MCF 10A (cell line): Measurements from ENCODE around the gene IARS2. TPM values are rescaled to one million over a fixed set of nuclear protein-coding genes. Genes with fewer than 3 reads are reported as not detected.

ENCODE experiments used
- BruUV-seq: library from RNA; stranded (reverse); fragments of 400-500 nt; replicated peaks from 2 replicates; lab custom pipeline; 2021; lab: Mats Ljungman, UMichigan
- CTCF ChIA-PET: fragments of 300-600 bp; sonication (Branson Sonifier 250); formaldehyde crosslinking; extraction: SDS; loops from one replicate; lab custom pipeline; 2021; ENCODE audit warnings: antibody characterized with exemption, inconsistent platforms; lab: Yijun Ruan, JAX
- POLR2A ChIA-PET: fragments of 300-600, 350-650 bp; sonication (Branson Sonifier 250); formaldehyde crosslinking; extraction: SDS; loops from one replicate; lab custom pipeline; 2020; ENCODE audit warnings: antibody characterized with exemption, inconsistent platforms; lab: Yijun Ruan, JAX
- DNase-seq: peaks from one replicate; pipeline ENCODE4 v3.0.0-alpha.2; 2018; ENCODE audit not compliant: unreplicated experiment
- H3K27ac Mint-ChIP-seq: one replicate; pipeline ENCODE4 v1.8.0; 2022; ENCODE audit warnings: mild to moderate bottlenecking, low read depth, mixed read lengths; ENCODE audit not compliant: unreplicated experiment
- H3K27me3 Mint-ChIP-seq: one replicate; pipeline ENCODE4 v1.8.0; 2022; ENCODE audit warnings: mixed read lengths; ENCODE audit not compliant: insufficient read depth, unreplicated experiment
- H3K36me3 Mint-ChIP-seq: one replicate; pipeline ENCODE4 v1.8.0; 2022; ENCODE audit warnings: mild to moderate bottlenecking, moderate library complexity, mixed read lengths; ENCODE audit not compliant: insufficient read depth, unreplicated experiment
- H3K4me1 Mint-ChIP-seq: one replicate; pipeline ENCODE4 v1.8.0; 2022; ENCODE audit warnings: mixed read lengths; ENCODE audit not compliant: insufficient read depth, unreplicated experiment
- H3K4me3 Mint-ChIP-seq: one replicate; pipeline ENCODE4 v1.8.0; 2022; ENCODE audit warnings: mild to moderate bottlenecking, moderate library complexity, mixed read lengths; ENCODE audit not compliant: unreplicated experiment
- H3K9me3 Mint-ChIP-seq: one replicate; pipeline ENCODE4 v1.8.0; 2022; ENCODE audit warnings: mixed read lengths; ENCODE audit not compliant: unreplicated experiment
- CTCF ChIP-seq: fragments of 200-600 bp; IDR thresholded peaks from one replicate; pipeline ENCODE4 v1.8.0; 2022; ENCODE audit warnings: antibody characterized with exemption, mild to moderate bottlenecking; ENCODE audit not compliant: unreplicated experiment
- intact Hi-C: fragments of 100-400 bp; cut with micrococcal nuclease; formaldehyde crosslinking; loops from 2 replicates; pipeline ENCODE4 v1.14.1; 2022
- total RNA-seq: library from RNA; stranded (reverse); gene quantifications from 2 replicates; pipeline ENCODE4 v1.2.3, GENCODE V29; 2022

Gene IARS2
- total RNA-seq, 1 experiment from 2014 or later = 158 TPM

- Mint-ChIP-seq H3K36me3 (peaks cover 100% of the 10 kb centered on the region), H3K4me3 (no peak overlapping the region), H3K9me3 (no peaks in the 10 kb centered on the region), H3K27me3 (no peaks in the 10 kb centered on the region), H3K27ac (no peak overlapping the region), H3K4me1 (no peaks in the 10 kb centered on the region)
- POLR2A ChIA-PET = interaction anchor here (0.6 to 1.1 kb wide), 4 partner anchors 9 to 59 kb away, joined by 3 to 5 read pairs (median 4); no protein-coding TSS in a partner anchor
- intact Hi-C loops = no loop called here
- DNase-seq = peak; percentile 78
- CTCF ChIA-PET = interaction anchor here (0.6 to 2.3 kb wide), 25 partner anchors 9 to 1828 kb away, joined by 3 to 16 read pairs (median 3); partner anchors contain the start of genes EPRS1 and RRP15
- peak; percentile 69 for TF ChIP-seq CTCF
- no TSS peak for BruUV-seq
These were observed 19.3 kb downstream of the IARS2 start for GRCh38 chr1:220113136-220113695.

DNA sequence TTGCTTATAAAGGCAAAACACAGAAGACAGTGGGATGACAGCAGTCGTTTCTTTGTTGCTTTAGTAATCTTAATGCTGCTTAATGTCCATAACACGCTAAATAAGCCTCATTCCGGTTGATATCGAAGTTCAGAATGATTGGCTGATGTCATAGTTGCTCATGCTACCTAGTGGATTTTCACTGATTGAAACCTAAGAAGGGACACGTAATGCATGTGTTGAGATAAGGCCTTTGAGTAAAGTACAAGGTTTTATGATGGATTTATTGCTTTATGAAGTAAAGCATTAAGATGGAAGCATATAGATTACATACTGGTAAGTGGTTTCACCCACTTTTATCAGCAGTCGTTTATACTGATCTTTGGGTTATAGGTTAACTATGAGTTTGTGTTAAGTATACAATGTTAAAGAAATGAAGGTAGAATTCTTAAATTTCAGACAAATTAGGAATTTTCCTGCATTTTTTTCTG lies 25.1 kb downstream of the IARS2 start:
- ChIA-PET CTCF (interaction anchor here (1.1 to 1.9 kb wide), 2 partner anchors 8 to 14 kb away, joined by 3 to 6 read pairs; no protein-coding TSS in a partner anchor), POLR2A (interaction anchor here (1.3 to 1.7 kb wide), 2 partner anchors 14 to 20 kb away, joined by 3 to 6 read pairs; no protein-coding TSS in a partner anchor)
- BruUV-seq = no TSS peak
- Mint-ChIP-seq H3K4me3 (no peak overlapping the region), H3K9me3 (no peaks in the 10 kb centered on the region), H3K27me3 (no peaks in the 10 kb centered on the region), H3K4me1 (peaks cover 1% of the 10 kb centered on the region), H3K27ac (no peak overlapping the region), H3K36me3 (peaks cover 81% of the 10 kb centered on the region)
- intact Hi-C loops = loop anchor here (5.0 kb wide), 1 partner anchor 127 kb away; no protein-coding TSS in a partner anchor
- DNase-seq = no peak
- no peak for TF ChIP-seq CTCF

DNA sequence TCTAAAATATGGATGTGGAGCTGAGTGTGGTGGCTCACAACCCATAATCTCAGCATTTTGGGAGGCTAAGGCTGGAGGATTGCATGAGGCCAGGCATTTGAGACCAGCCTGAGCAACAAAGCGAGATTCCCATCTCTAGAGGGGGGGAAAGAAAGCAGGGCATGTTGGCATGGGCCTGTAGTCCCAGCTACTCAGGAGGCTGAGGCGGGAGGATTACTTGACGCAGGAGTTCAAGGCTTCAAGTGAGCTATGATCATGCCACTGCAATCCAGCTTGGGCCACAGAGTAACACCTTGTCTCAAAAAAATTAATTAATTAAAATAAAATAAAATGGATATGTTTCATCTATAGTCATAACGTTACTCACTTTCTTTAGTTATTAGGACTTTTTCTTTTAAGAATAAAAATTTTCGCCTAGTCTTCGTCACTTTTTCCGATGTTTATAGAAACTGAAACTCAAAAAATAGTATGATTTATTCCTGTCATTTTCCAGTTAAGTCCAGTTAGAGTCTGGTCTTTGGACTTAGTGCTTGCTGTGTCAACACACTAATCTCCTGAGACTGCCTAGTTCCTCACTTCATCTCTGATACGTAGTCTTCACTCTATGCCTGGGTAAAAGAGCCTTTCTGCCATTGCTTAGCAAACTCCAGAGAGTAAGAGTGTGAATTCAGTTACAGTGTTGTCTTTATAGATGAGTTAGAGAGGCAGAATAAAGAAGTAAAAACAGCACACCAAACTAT lies 28.0 kb downstream of the IARS2 start:
- CTCF ChIA-PET = interaction anchor here (0.5 to 1.5 kb wide), 7 partner anchors 9 to 137 kb away, joined by 3 to 5 read pairs (median 3); no protein-coding TSS in a partner anchor
- no TSS peak for BruUV-seq
- H3K4me1 Mint-ChIP-seq = peaks cover 10% of the 10 kb centered on the region
- no peaks in the 10 kb centered on the region for H3K9me3 Mint-ChIP-seq
- no peak overlapping the region for H3K4me3 Mint-ChIP-seq
- H3K27me3 Mint-ChIP-seq = no peaks in the 10 kb centered on the region
- peaks cover 74% of the 10 kb centered on the region for H3K36me3 Mint-ChIP-seq
- no peak for TF ChIP-seq CTCF
- no peak for DNase-seq
- intact Hi-C loops = loop anchor here (10.0 kb wide), 1 partner anchor 287 kb away; no protein-coding TSS in a partner anchor
- POLR2A ChIA-PET = interaction anchor here (1.0 to 1.4 kb wide), 2 partner anchors 18 to 97 kb away, joined by 3 to 4 read pairs; no protein-coding TSS in a partner anchor
- H3K27ac Mint-ChIP-seq = no peak overlapping the region

GRCh38 chr1:220123066-220123465 lies 29.1 kb downstream of the IARS2 start:
- no peak for DNase-seq
- Mint-ChIP-seq H3K36me3 (peaks cover 74% of the 10 kb centered on the region), H3K27me3 (no peaks in the 10 kb centered on the region), H3K9me3 (no peaks in the 10 kb centered on the region), H3K4me1 (peaks cover 10% of the 10 kb centered on the region), H3K4me3 (no peak overlapping the region), H3K27ac (no peak overlapping the region)
- ChIA-PET POLR2A (interaction anchor here (1.2 to 1.5 kb wide), 2 partner anchors 12 to 33 kb away, joined by 4 to 5 read pairs; partner anchors contain the start of gene BPNT1), CTCF (interaction anchor here (0.5 to 3.8 kb wide), 6 partner anchors 10 to 130 kb away, joined by 3 to 16 read pairs (median 3); partner anchors contain the start of gene IARS2)
- no TSS peak for BruUV-seq
- intact Hi-C loops = loop anchor here (10.0 kb wide), 1 partner anchor 288 kb away; no protein-coding TSS in a partner anchor
- TF ChIP-seq CTCF = no peak
